HepG2 (cell line): ENCODE measurements around the gene EID3. TPM values are rescaled to one million over a fixed set of nuclear protein-coding genes. Genes with fewer than 3 reads are reported as not detected.

Experiments used
- ATAC-seq: fragments of 200-7000 bp; cut with Tn5 transposase; 3 replicates; pipeline ENCODE4 v1.9.1; 2020; ENCODE audit warnings: mild to moderate bottlenecking, moderate library complexity
- BruUV-seq: library from RNA; stranded (reverse); fragments of 400-500 nt; replicated peaks from 2 replicates; lab custom pipeline; 2021; lab: Mats Ljungman, UMichigan
- CTCF ChIA-PET: fragments of 300-600 bp; formaldehyde crosslinking; extraction: SDS; loops from one replicate; lab custom pipeline; 2021; ENCODE audit warnings: low total read pairs, inconsistent platforms, low intra/inter-chr PET ratio; lab: Yijun Ruan, JAX
- POLR2A ChIA-PET: fragments of 350-600 bp; sonication (Branson Sonifier 250); formaldehyde crosslinking; loops from one replicate; lab custom pipeline; 2020; ENCODE audit warnings: antibody characterized with exemption, inconsistent platforms; lab: Yijun Ruan, JAX
- DNase-seq: peaks from one replicate; pipeline ENCODE4 v3.0.0-alpha.2; 2015; ENCODE audit warnings: low spot score
- FAIRE-seq: peaks from 3 replicates; lab custom pipeline; 2011; peaks lifted over from hg19 to GRCh38; lab: Jason Lieb, UNC
- H2AFZ ChIP-seq: one replicate; pipeline ENCODE4 v1.6.1; 2011; ENCODE audit warnings: low read length, inconsistent platforms
- H3K27ac ChIP-seq: fragments of 300-600 bp; 3 replicates; pipeline ENCODE4 v1.8.0; 2011; ENCODE audit warnings: mixed run types, mild to moderate bottlenecking, mixed read lengths, low read length, inconsistent platforms; ENCODE audit not compliant: insufficient read depth; ENCODE audit errors: extremely low read length
- H3K27me3 ChIP-seq, 2 experiments: fragments of 200-600 bp in 1 of 2; 2 replicates in 1 of 2; 3 replicates in 1 of 2; pipeline versions ENCODE4 v1.6.0 to v1.8.0; 2011; ENCODE audit warnings: low read length in 2 of 2, mild to moderate bottlenecking in 2 of 2, moderate library complexity in 2 of 2, inconsistent platforms in 1 of 2; ENCODE audit not compliant: insufficient read depth in 2 of 2, control insufficient read depth in 1 of 2
- H3K36me3 ChIP-seq, 2 experiments: fragments of 200-600 bp in 1 of 2; replicated peaks in 1 of 2; 2 replicates in 1 of 2; 3 replicates in 1 of 2; pipeline versions ENCODE4 v1.5.1 to v1.8.0; 2011; ENCODE audit warnings: low read length in 2 of 2, inconsistent platforms in 1 of 2; ENCODE audit not compliant: insufficient read depth in 2 of 2, control insufficient read depth in 1 of 2
- H3K4me1 ChIP-seq: 2 replicates; pipeline ENCODE4 v1.5.1; 2012; ENCODE audit warnings: low read length, inconsistent platforms; ENCODE audit not compliant: insufficient read depth
- H3K4me2 ChIP-seq: 2 replicates; pipeline ENCODE4 v1.6.0; 2011; ENCODE audit warnings: low read depth, low read length, inconsistent platforms
- H3K4me3 ChIP-seq, 3 experiments: fragments of 200-600 bp in 1 of 3; sonication (generic), shearing (Covaris generic) in 1 of 3; replicated peaks in 1 of 3; 2 replicates each; pipeline ENCODE4 v1.5.1; 2011 to 2016; ENCODE audit warnings: low read length in 3 of 3, inconsistent platforms in 2 of 3, low read depth in 2 of 3, mild to moderate bottlenecking in 2 of 3, control low read depth in 1 of 3, mixed read lengths in 1 of 3; ENCODE audit not compliant: insufficient read depth in 1 of 3
- H3K79me2 ChIP-seq: one replicate; pipeline ENCODE4 v1.6.1; 2011; ENCODE audit warnings: low read length, inconsistent platforms; ENCODE audit not compliant: insufficient read depth
- H3K9ac ChIP-seq: 2 replicates; pipeline ENCODE4 v1.6.0; 2011; ENCODE audit warnings: mild to moderate bottlenecking, low read depth, low read length, inconsistent platforms; ENCODE audit not compliant: insufficient read depth
- H3K9me3 ChIP-seq: 2 replicates; pipeline ENCODE4 v1.5.1; 2012; ENCODE audit warnings: mild to moderate bottlenecking, low read length
- H4K20me1 ChIP-seq: 2 replicates; pipeline ENCODE4 v1.6.0; 2011; ENCODE audit warnings: inconsistent platforms, mild to moderate bottlenecking, low read length, moderate library complexity; ENCODE audit not compliant: insufficient read depth
- ATF5 ChIP-seq: sonication (generic); formaldehyde crosslinking; IDR thresholded peaks from 2 replicates; pipeline ENCODE4 v1.4.0; 2020; ENCODE audit warnings: mild to moderate bottlenecking, low read depth, missing genetic modification reagents
- DR1 ChIP-seq: sonication (generic); formaldehyde crosslinking; IDR thresholded peaks from 2 replicates; pipeline ENCODE4 v1.8.0; 2021; ENCODE audit warnings: mild to moderate bottlenecking, missing genetic modification reagents, inconsistent platforms
- HHEX ChIP-seq: IDR thresholded peaks from 2 replicates; pipeline ENCODE4 v1.6.1; 2016; ENCODE audit warnings: control low read depth
- HIVEP1 ChIP-seq: sonication (generic); formaldehyde crosslinking; IDR thresholded peaks from 2 replicates; pipeline ENCODE4 v1.4.0; 2020; ENCODE audit warnings: mild to moderate bottlenecking, missing genetic modification reagents
- IRF2 ChIP-seq: IDR thresholded peaks from 2 replicates; pipeline ENCODE4 v1.6.1; 2018; ENCODE audit warnings: missing genetic modification reagents, missing compliant biosample characterization
- MTA3 ChIP-seq: sonication (generic); formaldehyde crosslinking; IDR thresholded peaks from 2 replicates; pipeline ENCODE4 v1.4.0; 2020; ENCODE audit warnings: missing genetic modification reagents
- NFYC ChIP-seq: IDR thresholded peaks from 2 replicates; pipeline ENCODE4 v1.6.1; 2016; ENCODE audit warnings: missing genetic modification reagents, missing compliant biosample characterization
- POLR2A ChIP-seq, 2 experiments: IDR thresholded peaks; 2 replicates each; pipeline ENCODE4 v1.6.1; 2011; ENCODE audit warnings: low read depth in 2 of 2, low read length in 2 of 2, mild to moderate bottlenecking in 1 of 2, moderate library complexity in 1 of 2; ENCODE audit not compliant: insufficient read depth in 1 of 2
- POLR2G ChIP-seq: fragments of 200-400 bp; formaldehyde crosslinking; IDR thresholded peaks from 2 replicates; pipeline ENCODE4 v1.6.1; 2018; ENCODE audit warnings: mild to moderate bottlenecking, low read depth, low read length, moderate library complexity
- PREB ChIP-seq: sonication (generic); formaldehyde crosslinking; IDR thresholded peaks from 2 replicates; pipeline ENCODE4 v1.4.0; 2020; ENCODE audit warnings: missing genetic modification reagents
- RBFOX2 ChIP-seq: fragments of 200-400 bp; formaldehyde crosslinking; IDR thresholded peaks from 2 replicates; pipeline ENCODE4 v1.6.1; 2017; ENCODE audit warnings: low read depth, mild to moderate bottlenecking, low read length
- RELA ChIP-seq: sonication (generic); formaldehyde crosslinking; IDR thresholded peaks from 2 replicates; pipeline ENCODE4 v1.4.0; 2020; ENCODE audit warnings: missing genetic modification reagents
- SMC3 ChIP-seq: IDR thresholded peaks from 2 replicates; pipeline ENCODE4 v1.6.1; 2011; ENCODE audit warnings: low read length, improper control_type of control experiment
- TOE1 ChIP-seq: sonication (generic); formaldehyde crosslinking; IDR thresholded peaks from 2 replicates; pipeline ENCODE4 v1.4.0; 2020; ENCODE audit warnings: mild to moderate bottlenecking, missing genetic modification reagents
- ZFY ChIP-seq: sonication (generic); formaldehyde crosslinking; IDR thresholded peaks from 2 replicates; pipeline ENCODE4 v1.4.0; 2020; ENCODE audit warnings: missing genetic modification reagents
- ZNF737 ChIP-seq: sonication (generic); formaldehyde crosslinking; IDR thresholded peaks from 2 replicates; pipeline ENCODE4 v1.5.0; 2020; ENCODE audit warnings: missing genetic modification reagents, mild to moderate bottlenecking, borderline replicate concordance
- WGBS: methylation state at CpG from one replicate; pipeline ENCODE4 v1.1.6; 2017; ENCODE audit warnings: low lambda C conversion rate; 5-methylcytosine and 5-hydroxymethylcytosine counted together
- in situ Hi-C: cut with HindIII; loops from 2 replicates; pipeline ENCODE4 v1.10.0; 2017; ENCODE audit warnings: low pct_unique_long_range_greater_than_20kb; ENCODE audit not compliant: extremely low pct_ligation_motif_present
- intact Hi-C: fragments of 100-400 bp; cut with micrococcal nuclease; formaldehyde crosslinking; loops from one replicate; pipeline ENCODE4 v1.10.0; 2022; ENCODE audit not compliant: unreplicated experiment
- polyA plus RNA-seq, 8 experiments: library from polyadenylated mRNA; depleted of rRNA in 3 of 8; stranded (reverse) in 7 of 8; unstranded in 1 of 8; fragments of >200 nt; fragmentation: Illumina TruSeq in 4 of 8; extraction: Trizol in 4 of 8; gene quantifications; 2 replicates each; pipeline versions ENCODE4 v1.2.1 to v1.2.3, GENCODE V29; 2011 to 2016; ENCODE audit warnings: low read depth in 4 of 8, missing spikeins in 1 of 8, mixed read lengths in 1 of 8; ENCODE audit not compliant: insufficient read depth in 1 of 8
- total RNA-seq, 5 experiments: library from RNA; depleted of rRNA; stranded (reverse); fragments of >200 nt; fragmentation: Illumina TruSeq; extraction: Trizol; gene quantifications; 2 replicates each; pipeline ENCODE4 v1.2.3, GENCODE V29; 2016; ENCODE audit warnings: low read depth in 1 of 5
- TF ChIP-seq, protein P1 (sequence below): sonication (generic); formaldehyde crosslinking; IDR thresholded peaks from 2 replicates; pipeline ENCODE4 v1.4.0; 2020; ENCODE audit warnings: missing genetic modification reagents; ENCODE audit errors: not compliant biosample characterization

The EID3 gene
- total and polyA plus RNA-seq, 2 of the 13 experiments (the other 11 are each of a cell fraction or from before 2014, with no cell fraction given), result 0.38 to 4.5 TPM

GRCh38 chr12:104290855-104291254, 12.7 kb upstream of the EID3 start:
- Histone ChIP-seq H3K79me2 (peaks cover 82% of the 10 kb centered on the region), H3K36me3 (peaks cover under 1 to 30% of the 10 kb centered on the region in 2 experiments), H3K9ac (no peak overlapping the region), H3K9me3 (no peaks in the 10 kb centered on the region), H3K27me3 (no peaks in the 10 kb centered on the region; a peak in 1 of 5 replicates), H2AFZ (no peak overlapping the region), H3K4me1 (peaks cover 53% of the 10 kb centered on the region), H4K20me1 (peaks cover 57% of the 10 kb centered on the region), H3K4me2 (no peak overlapping the region), H3K27ac (no peak overlapping the region), H3K4me3 (no peak overlapping the region)
- ATAC-seq (no peak), FAIRE-seq (no peak), DNase-seq (no peak)
- ChIA-PET CTCF (no interaction called here), POLR2A (no interaction called here)
- intact Hi-C loops, result no loop called here
- TF ChIP-seq HIVEP1 (no peak), ATF5 (no peak), DR1 (CRISPR knock-in tag) (no peak), HHEX (no peak), RELA (CRISPR knock-in tag) (no peak), TOE1 (CRISPR knock-in tag) (no peak)
- TF ChIP-seq, protein P1, sequence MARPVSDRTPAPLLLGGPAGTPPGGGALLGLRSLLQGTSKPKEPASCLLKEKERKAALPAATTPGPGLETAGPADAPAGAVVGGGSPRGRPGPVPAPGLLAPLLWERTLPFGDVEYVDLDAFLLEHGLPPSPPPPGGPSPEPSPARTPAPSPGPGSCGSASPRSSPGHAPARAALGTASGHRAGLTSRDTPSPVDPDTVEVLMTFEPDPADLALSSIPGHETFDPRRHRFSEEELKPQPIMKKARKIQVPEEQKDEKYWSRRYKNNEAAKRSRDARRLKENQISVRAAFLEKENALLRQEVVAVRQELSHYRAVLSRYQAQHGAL, result no peak
- in situ Hi-C loops, result no loop called here
- BruUV-seq, result no TSS peak
- WGBS, result 93% methylated on average over 5 of the region's 5 CpGs

GRCh38 chr12:104291867-104292524, 11.5 kb upstream of the EID3 start:
- peaks cover 3 to 38% of the 10 kb centered on the region in 2 experiments for H3K36me3 ChIP-seq
- in situ Hi-C loops, result no loop called here
- no peak overlapping the region for H3K4me2 ChIP-seq
- WGBS, result 84% methylated on average over 5 of the region's 5 CpGs
- H3K9me3 ChIP-seq, result no peaks in the 10 kb centered on the region
- no peak overlapping the region for H3K27ac ChIP-seq
- no peak overlapping the region for H3K4me3 ChIP-seq
- no peak for DNase-seq
- H3K27me3 ChIP-seq, result no peaks in the 10 kb centered on the region; a peak in 1 of 5 replicates
- ATAC-seq, result no peak
- H3K4me1 ChIP-seq, result peaks cover 56% of the 10 kb centered on the region
- peaks cover 66% of the 10 kb centered on the region for H4K20me1 ChIP-seq
- H3K79me2 ChIP-seq, result peaks cover 91% of the 10 kb centered on the region
- no peak for TF ChIP-seq PREB (CRISPR knock-in tag)
- no peak for TF ChIP-seq ZNF737 (CRISPR knock-in tag)
- TF ChIP-seq, protein P1, result no peak
- TF ChIP-seq ZFY, result no peak
- no peak for TF ChIP-seq SMC3
- TF ChIP-seq POLR2A (IDR thresholded peaks at IDR 0.05; ENCODE audit: insufficient read depth in 1 of 2, low read depth in 2 of 2, low read length in 2 of 2), result peak in 1 of 2 experiments; percentile 15; a peak in 1 of 4 replicates
- no peak for TF ChIP-seq MTA3
- TF ChIP-seq IRF2, result no peak
- TF ChIP-seq NFYC (CRISPR knock-in tag), result no peak
- TF ChIP-seq RBFOX2, result 0 out of 2 replicates have a peak, but pooled peaks have one; percentile 7
- TF ChIP-seq POLR2G, result peak; percentile 18; the same call in 1 of the 2 replicates
- TF ChIP-seq, all 625 proteins: peak for 3
- FAIRE-seq, result no peak
- POLR2A ChIA-PET, result interaction anchor here (1.5 kb wide), 1 partner anchor 10 kb away, joined by 5 read pairs; no protein-coding TSS in a partner anchor
- CTCF ChIA-PET, result no interaction called here
- H2AFZ ChIP-seq, result no peak overlapping the region
- no TSS peak for BruUV-seq
- intact Hi-C loops, result no loop called here
- no peak overlapping the region for H3K9ac ChIP-seq
